Glutamatergic neuron (in vitro differentiated cells): ENCODE data around the gene OR52E4. TPM values are rescaled to one million over a fixed set of nuclear protein-coding genes. Genes with fewer than 3 reads are reported as not detected.

Experiments used
- DNase-seq: peaks from one replicate; pipeline ENCODE4 v3.0.0; 2022
- H3K27ac Mint-ChIP-seq: one replicate; pipeline ENCODE4 v1.8.0; 2020; ENCODE audit warnings: mild to moderate bottlenecking, mixed read lengths, inconsistent platforms; ENCODE audit not compliant: unreplicated experiment
- H3K27me3 Mint-ChIP-seq: one replicate; pipeline ENCODE4 v1.8.0; 2020; ENCODE audit warnings: mild to moderate bottlenecking, moderate library complexity, mixed read lengths, inconsistent platforms; ENCODE audit not compliant: unreplicated experiment
- H3K36me3 Mint-ChIP-seq: one replicate; pipeline ENCODE4 v1.8.0; 2020; ENCODE audit warnings: mild to moderate bottlenecking, mixed read lengths, inconsistent platforms; ENCODE audit not compliant: unreplicated experiment
- H3K4me1 Mint-ChIP-seq: one replicate; pipeline ENCODE4 v1.8.0; 2020; ENCODE audit warnings: mild to moderate bottlenecking, low read depth, mixed read lengths, inconsistent platforms; ENCODE audit not compliant: unreplicated experiment
- H3K4me3 Mint-ChIP-seq: one replicate; pipeline ENCODE4 v1.8.0; 2020; ENCODE audit warnings: mild to moderate bottlenecking, mixed read lengths, inconsistent platforms; ENCODE audit not compliant: unreplicated experiment
- H3K9me3 Mint-ChIP-seq: one replicate; pipeline ENCODE4 v1.8.0; 2020; ENCODE audit warnings: mild to moderate bottlenecking, moderate library complexity, mixed read lengths, inconsistent platforms; ENCODE audit not compliant: unreplicated experiment
- CTCF ChIP-seq: fragments of 200-600 bp; sonication (generic); IDR thresholded peaks from one replicate; pipeline ENCODE4 v1.5.0; 2021; ENCODE audit not compliant: partially characterized antibody, unreplicated experiment
- total RNA-seq: library from RNA; stranded (reverse); fragmentation: NEBNext Ultra II Directional; extraction: Animal tissue kit (Norgen Biotek cat#: 25700); gene quantifications from one replicate; pipeline ENCODE4 v1.2.1, GENCODE V29; 2021; ENCODE audit not compliant: unreplicated experiment

The OR52E4 gene
- total RNA-seq, 1 donor from 2014 or later = not detected

DNA sequence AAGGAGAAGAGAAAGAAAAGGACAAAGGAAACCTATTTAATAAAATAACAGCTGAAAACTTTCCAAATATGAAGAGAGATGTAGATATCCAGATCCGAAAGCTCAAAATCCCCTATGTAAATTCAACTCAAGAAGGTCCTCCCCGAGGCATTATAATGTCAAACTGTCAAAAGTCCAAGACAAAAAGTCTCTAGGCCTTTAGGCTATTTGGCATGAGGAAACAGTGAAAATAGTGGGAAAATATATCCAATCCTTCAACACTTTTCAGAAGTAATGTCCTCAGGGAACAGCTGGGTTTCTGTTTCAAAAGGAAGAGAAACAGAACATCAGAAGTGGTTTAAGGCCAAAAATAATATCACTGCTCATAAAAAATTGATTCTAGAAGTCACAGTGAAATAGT, 1.9 kb upstream of the OR52E4 start:
- Mint-ChIP-seq H3K4me3 (no peak overlapping the region), H3K36me3 (no peaks in the 10 kb centered on the region), H3K27me3 (no peaks in the 10 kb centered on the region), H3K9me3 (peaks cover 2% of the 10 kb centered on the region), H3K4me1 (no peaks in the 10 kb centered on the region), H3K27ac (no peak overlapping the region)
- DNase-seq = no peak
- TF ChIP-seq CTCF = no peak

DNA sequence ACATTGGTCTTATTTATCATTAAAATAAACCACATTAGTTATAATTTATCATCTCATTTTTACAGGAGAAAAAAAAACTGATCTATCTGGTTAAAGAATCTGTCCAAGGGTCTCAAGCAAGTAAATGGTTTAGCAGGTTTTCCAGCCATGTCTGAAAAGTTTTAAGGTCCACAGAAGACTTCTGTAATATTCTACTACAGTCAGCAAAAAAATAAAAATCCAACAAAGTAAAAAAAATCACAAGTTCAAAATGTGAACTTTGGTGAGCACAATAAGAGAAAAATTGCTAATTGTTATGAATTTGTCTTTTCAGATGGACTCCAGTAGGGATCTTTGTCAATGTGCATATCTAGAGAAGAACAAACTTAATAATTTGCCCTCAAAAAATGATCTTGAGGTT, 1.3 kb downstream of the OR52E4 start:
- H3K9me3 Mint-ChIP-seq = no peaks in the 10 kb centered on the region
- H3K4me1 Mint-ChIP-seq = no peaks in the 10 kb centered on the region
- H3K4me3 Mint-ChIP-seq = no peak overlapping the region
- H3K36me3 Mint-ChIP-seq = no peaks in the 10 kb centered on the region
- peaks cover 3% of the 10 kb centered on the region for H3K27me3 Mint-ChIP-seq
- no peak for TF ChIP-seq CTCF
- no peak overlapping the region for H3K27ac Mint-ChIP-seq
- no peak for DNase-seq

DNA sequence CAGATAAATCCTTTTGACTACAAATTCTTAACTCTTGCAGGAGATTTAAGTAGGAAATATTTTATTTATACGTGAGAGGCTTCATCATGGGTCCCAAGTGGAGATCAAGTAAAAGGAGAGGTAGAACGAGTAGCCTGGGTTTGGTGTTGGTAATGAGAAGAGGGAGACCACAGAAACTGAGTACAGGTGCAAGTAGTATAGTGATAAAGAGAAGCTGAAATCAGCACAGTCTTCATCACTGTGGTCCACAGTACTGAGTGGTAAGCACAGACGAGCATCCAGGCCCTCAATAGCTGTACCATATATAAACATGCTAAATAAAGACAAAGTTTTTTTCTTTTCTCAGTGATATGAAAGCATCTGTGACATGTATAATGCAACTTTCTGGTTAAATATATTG, 6.7 kb downstream of the OR52E4 start:
- no peak overlapping the region for H3K4me3 Mint-ChIP-seq
- no peak overlapping the region for H3K27ac Mint-ChIP-seq
- H3K4me1 Mint-ChIP-seq = no peaks in the 10 kb centered on the region
- no peaks in the 10 kb centered on the region for H3K9me3 Mint-ChIP-seq
- DNase-seq = no peak
- no peak for TF ChIP-seq CTCF
- peaks cover 3% of the 10 kb centered on the region for H3K27me3 Mint-ChIP-seq
- H3K36me3 Mint-ChIP-seq = no peaks in the 10 kb centered on the region

DNA sequence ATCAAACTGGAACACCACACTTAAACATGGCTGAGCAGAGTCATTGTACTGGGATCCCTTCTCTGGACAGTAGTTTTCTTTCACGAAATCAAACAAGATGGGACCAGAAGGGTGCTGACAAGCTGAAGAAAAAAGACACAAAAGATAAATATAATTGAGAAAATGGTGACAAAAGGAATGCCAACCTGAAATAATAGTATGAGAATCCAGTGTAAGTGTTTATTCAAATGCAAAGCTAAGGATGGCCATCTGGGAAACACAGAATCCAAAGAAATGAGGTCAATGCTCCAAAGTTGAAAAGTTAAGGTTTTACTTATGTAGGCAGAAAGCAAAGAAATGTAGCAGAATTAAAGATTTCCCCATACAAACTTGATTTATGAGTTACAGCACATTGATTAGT, 7.2 kb downstream of the OR52E4 start:
- H3K27me3 Mint-ChIP-seq = peaks cover 3% of the 10 kb centered on the region
- no peak overlapping the region for H3K27ac Mint-ChIP-seq

More for the DNA sequence above, 7.2 kb downstream of the OR52E4 start:
- Mint-ChIP-seq H3K9me3 (no peaks in the 10 kb centered on the region), H3K4me3 (no peak overlapping the region), H3K36me3 (no peaks in the 10 kb centered on the region), H3K4me1 (no peaks in the 10 kb centered on the region)
- no peak for TF ChIP-seq CTCF
- DNase-seq = no peak
